ENCODE measurements around the gene ARMC2. TPM values are rescaled to one million over a fixed set of nuclear protein-coding genes. Genes with fewer than 3 reads are reported as not detected.

The ARMC2 gene
- total RNA-seq, 1 donor from 2014 or later: 6.9 TPM

GRCh38 chr6:109009236-109009961 lies 161.2 kb downstream of the ARMC2 start:
- peak; percentile 41 for TF ChIP-seq CTCF (IDR thresholded peaks at IDR 0.05; ENCODE audit: partially characterized antibody, unreplicated experiment)
- peaks cover 6% of the 10 kb centered on the region for H3K9me3 Mint-ChIP-seq (ENCODE audit: unreplicated experiment)

GRCh38 chr6:109009962-109010704 lies 161.9 kb downstream of the ARMC2 start:
- peak overlapping the region; percentile 76 for H3K27ac Mint-ChIP-seq (ENCODE audit: unreplicated experiment)
- H3K27me3 Mint-ChIP-seq (ENCODE audit: unreplicated experiment): peaks cover 3% of the 10 kb centered on the region
- H3K9me3 Mint-ChIP-seq (ENCODE audit: unreplicated experiment): peaks cover 8% of the 10 kb centered on the region
- H3K4me1 Mint-ChIP-seq (ENCODE audit: low read depth, unreplicated experiment): peaks cover 3% of the 10 kb centered on the region
- DNase-seq: no peak
- TF ChIP-seq CTCF (IDR thresholded peaks at IDR 0.05; ENCODE audit: partially characterized antibody, unreplicated experiment): no peak
- H3K36me3 Mint-ChIP-seq (ENCODE audit: unreplicated experiment): no peaks in the 10 kb centered on the region
- H3K4me3 Mint-ChIP-seq (ENCODE audit: unreplicated experiment): peak overlapping the region; percentile 81

More at GRCh38 chr6:109009236-109009961, 161.2 kb downstream of the ARMC2 start:
- peaks cover 3% of the 10 kb centered on the region for H3K27me3 Mint-ChIP-seq (ENCODE audit: unreplicated experiment)
- DNase-seq: peak; percentile 97
- H3K4me1 Mint-ChIP-seq (ENCODE audit: low read depth, unreplicated experiment): peaks cover 3% of the 10 kb centered on the region
- H3K36me3 Mint-ChIP-seq (ENCODE audit: unreplicated experiment): no peaks in the 10 kb centered on the region
- H3K27ac Mint-ChIP-seq (ENCODE audit: unreplicated experiment): peak overlapping the region; percentile 76
- H3K4me3 Mint-ChIP-seq (ENCODE audit: unreplicated experiment): peak overlapping the region; percentile 81

DNA sequence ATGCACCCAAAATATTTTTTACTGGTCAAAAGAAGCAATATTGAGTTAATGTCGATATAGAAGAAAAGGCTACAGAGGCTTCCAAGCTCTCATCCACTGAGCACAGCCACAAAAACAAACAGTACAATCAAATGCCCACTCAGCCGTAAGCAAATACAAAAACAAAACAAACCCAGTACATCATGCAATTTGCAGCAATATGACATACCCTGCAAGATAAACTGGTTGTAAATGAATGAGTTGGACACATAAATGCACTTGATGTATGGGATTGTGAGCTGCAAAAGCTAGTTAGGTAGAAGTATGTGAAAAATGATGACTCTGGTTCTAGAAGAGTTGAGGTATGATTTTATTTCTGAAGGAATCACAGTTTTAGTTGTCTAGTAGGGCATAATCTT lies 162.5 kb downstream of the ARMC2 start:
- Mint-ChIP-seq H3K9me3 (ENCODE audit: unreplicated experiment) (peaks cover 8% of the 10 kb centered on the region), H3K4me1 (ENCODE audit: low read depth, unreplicated experiment) (peaks cover 8% of the 10 kb centered on the region), H3K4me3 (ENCODE audit: unreplicated experiment) (no peak overlapping the region), H3K27me3 (ENCODE audit: unreplicated experiment) (peaks cover 3% of the 10 kb centered on the region), H3K27ac (ENCODE audit: unreplicated experiment) (no peak overlapping the region), H3K36me3 (ENCODE audit: unreplicated experiment) (no peaks in the 10 kb centered on the region)
- DNase-seq: no peak
- no peak for TF ChIP-seq CTCF (IDR thresholded peaks at IDR 0.05; ENCODE audit: partially characterized antibody, unreplicated experiment)

DNA sequence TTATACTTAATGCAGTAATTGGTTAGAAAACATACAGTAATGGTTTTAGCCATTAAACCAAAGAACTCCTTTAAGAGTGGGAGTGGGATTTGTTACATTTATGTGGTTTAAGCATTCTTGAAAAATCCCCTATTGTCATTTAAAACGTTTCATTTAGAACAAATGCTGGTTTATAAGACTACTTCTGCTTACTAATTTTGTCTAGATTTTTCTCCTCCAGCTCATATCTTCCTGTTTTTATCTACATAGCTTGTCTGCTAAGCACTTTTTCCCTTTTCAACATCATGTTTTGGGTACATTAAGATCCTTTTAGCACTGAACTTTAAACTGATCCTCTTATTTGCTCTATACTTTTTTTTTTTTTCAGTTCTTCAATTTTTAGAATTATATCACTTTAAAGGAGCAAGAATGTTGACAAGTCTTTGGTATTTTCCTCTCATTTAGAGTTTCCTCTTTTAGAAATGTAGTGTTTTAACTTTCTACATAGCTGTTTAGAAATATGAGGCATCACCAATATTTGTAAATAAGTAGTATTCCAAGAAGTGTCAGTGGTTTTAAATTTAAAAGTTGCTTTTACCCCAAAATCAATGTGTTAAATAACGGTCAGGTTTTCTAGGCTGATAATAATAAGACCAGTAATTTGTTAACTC lies 165.6 kb downstream of the ARMC2 start:
- no peak for DNase-seq
- Mint-ChIP-seq H3K4me3 (ENCODE audit: unreplicated experiment) (no peak overlapping the region), H3K4me1 (ENCODE audit: low read depth, unreplicated experiment) (peaks cover 7% of the 10 kb centered on the region), H3K9me3 (ENCODE audit: unreplicated experiment) (peaks cover 8% of the 10 kb centered on the region), H3K27ac (ENCODE audit: unreplicated experiment) (no peak overlapping the region), H3K27me3 (ENCODE audit: unreplicated experiment) (peaks cover 3% of the 10 kb centered on the region), H3K36me3 (ENCODE audit: unreplicated experiment) (no peaks in the 10 kb centered on the region)
- no peak for TF ChIP-seq CTCF (IDR thresholded peaks at IDR 0.05; ENCODE audit: partially characterized antibody, unreplicated experiment)

Data from glutamatergic neuron (in vitro differentiated cells).